HL-60 (cell line): ENCODE data around the gene TRIM9.

Experiments
- POLR2AphosphoS5 ChIP-seq: IDR thresholded peaks from 2 replicates; pipeline ENCODE4 v1.6.1; 2012; ENCODE audit warnings: low read depth
- SPI1 ChIP-seq: IDR thresholded peaks from 2 replicates; pipeline ENCODE4 v1.6.1; 2012; ENCODE audit warnings: low read depth, mild to moderate bottlenecking, borderline replicate concordance
- TF ChIP-seq, protein P1 (sequence below): IDR thresholded peaks from one replicate; pipeline ENCODE4 v1.5.1; 2011; ENCODE audit warnings: low read length, control low read depth, inconsistent platforms; ENCODE audit not compliant: insufficient read depth
- TF ChIP-seq, protein P2 (sequence below): IDR thresholded peaks from 2 replicates; pipeline ENCODE4 v1.6.1; 2012; ENCODE audit warnings: low read depth; ENCODE audit not compliant: insufficient replicate concordance

DNA sequence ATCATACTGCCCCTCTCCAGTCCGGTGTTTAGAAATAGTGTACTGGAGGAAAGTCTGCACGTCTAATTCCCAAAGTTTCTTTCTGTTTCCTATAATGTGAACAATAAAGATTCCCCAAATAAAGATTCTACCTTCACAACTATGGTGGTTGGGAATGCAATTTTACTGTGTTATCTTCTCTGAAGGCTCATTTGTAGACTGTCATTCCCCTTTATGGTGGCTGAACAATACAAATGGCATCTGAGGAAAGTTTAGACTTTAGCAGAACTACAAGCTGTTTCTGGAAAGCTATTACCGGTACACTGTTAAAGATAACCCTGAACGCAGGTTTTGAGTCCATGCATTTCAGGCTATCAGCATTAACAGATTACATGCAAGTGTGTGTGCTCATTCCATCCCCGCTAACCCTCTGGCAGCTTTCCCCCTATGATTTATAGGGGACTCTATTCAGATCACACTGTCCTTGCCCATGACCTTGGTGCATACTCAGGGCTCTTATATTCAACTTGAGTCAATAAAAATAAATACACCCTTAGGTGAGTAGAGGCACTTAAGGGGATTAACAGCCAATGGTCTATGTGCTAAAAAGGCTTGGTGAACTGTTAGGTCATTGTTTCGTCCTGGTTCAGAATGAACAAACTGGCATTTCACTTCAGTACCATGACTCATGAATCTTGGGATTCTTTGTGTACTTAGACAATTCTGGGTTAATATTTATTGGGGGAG is 89.9 kb downstream of the TRIM9 start:
- TF ChIP-seq, protein P1, sequence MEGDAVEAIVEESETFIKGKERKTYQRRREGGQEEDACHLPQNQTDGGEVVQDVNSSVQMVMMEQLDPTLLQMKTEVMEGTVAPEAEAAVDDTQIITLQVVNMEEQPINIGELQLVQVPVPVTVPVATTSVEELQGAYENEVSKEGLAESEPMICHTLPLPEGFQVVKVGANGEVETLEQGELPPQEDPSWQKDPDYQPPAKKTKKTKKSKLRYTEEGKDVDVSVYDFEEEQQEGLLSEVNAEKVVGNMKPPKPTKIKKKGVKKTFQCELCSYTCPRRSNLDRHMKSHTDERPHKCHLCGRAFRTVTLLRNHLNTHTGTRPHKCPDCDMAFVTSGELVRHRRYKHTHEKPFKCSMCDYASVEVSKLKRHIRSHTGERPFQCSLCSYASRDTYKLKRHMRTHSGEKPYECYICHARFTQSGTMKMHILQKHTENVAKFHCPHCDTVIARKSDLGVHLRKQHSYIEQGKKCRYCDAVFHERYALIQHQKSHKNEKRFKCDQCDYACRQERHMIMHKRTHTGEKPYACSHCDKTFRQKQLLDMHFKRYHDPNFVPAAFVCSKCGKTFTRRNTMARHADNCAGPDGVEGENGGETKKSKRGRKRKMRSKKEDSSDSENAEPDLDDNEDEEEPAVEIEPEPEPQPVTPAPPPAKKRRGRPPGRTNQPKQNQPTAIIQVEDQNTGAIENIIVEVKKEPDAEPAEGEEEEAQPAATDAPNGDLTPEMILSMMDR: no peak
- TF ChIP-seq POLR2AphosphoS5 (no peak), SPI1 (no peak)
- TF ChIP-seq, protein P2, sequence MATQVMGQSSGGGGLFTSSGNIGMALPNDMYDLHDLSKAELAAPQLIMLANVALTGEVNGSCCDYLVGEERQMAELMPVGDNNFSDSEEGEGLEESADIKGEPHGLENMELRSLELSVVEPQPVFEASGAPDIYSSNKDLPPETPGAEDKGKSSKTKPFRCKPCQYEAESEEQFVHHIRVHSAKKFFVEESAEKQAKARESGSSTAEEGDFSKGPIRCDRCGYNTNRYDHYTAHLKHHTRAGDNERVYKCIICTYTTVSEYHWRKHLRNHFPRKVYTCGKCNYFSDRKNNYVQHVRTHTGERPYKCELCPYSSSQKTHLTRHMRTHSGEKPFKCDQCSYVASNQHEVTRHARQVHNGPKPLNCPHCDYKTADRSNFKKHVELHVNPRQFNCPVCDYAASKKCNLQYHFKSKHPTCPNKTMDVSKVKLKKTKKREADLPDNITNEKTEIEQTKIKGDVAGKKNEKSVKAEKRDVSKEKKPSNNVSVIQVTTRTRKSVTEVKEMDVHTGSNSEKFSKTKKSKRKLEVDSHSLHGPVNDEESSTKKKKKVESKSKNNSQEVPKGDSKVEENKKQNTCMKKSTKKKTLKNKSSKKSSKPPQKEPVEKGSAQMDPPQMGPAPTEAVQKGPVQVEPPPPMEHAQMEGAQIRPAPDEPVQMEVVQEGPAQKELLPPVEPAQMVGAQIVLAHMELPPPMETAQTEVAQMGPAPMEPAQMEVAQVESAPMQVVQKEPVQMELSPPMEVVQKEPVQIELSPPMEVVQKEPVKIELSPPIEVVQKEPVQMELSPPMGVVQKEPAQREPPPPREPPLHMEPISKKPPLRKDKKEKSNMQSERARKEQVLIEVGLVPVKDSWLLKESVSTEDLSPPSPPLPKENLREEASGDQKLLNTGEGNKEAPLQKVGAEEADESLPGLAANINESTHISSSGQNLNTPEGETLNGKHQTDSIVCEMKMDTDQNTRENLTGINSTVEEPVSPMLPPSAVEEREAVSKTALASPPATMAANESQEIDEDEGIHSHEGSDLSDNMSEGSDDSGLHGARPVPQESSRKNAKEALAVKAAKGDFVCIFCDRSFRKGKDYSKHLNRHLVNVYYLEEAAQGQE: no peak
